22Rv1 (cell line): Measurements from ENCODE around the gene THY1.

ENCODE experiments used
- CTCF ChIP-seq: fragments of 450-650 bp; IDR thresholded peaks from 2 replicates; pipeline ENCODE4 v1.5.1; 2017; ENCODE audit warnings: mild to moderate bottlenecking
- ZFX ChIP-seq: fragments of 450-650 bp; IDR thresholded peaks from 2 replicates; pipeline ENCODE4 v1.6.1; 2017; ENCODE audit warnings: antibody characterized with exemption, borderline replicate concordance

- TF ChIP-seq CTCF (no peak), ZFX (no peak)
Observed at GRCh38 chr11:119460582-119460981, 37.6 kb upstream of the THY1 start.
